PFSK-1 (cell line): ENCODE results near the gene SHF.

Experiments used
- FOXP2 ChIP-seq: optimal IDR thresholded peaks from 2 replicates; pipeline ENCODE3; 2011; ENCODE audit warnings: borderline replicate concordance, control low read depth, inconsistent platforms; ENCODE audit not compliant: insufficient read depth; ENCODE audit errors: extremely low read length, extremely low read depth
- POLR2AphosphoS5 ChIP-seq: IDR thresholded peaks from 2 replicates; pipeline ENCODE4 v1.6.1; 2012; ENCODE audit warnings: low read depth, mild to moderate bottlenecking, control low read depth, low read length, moderate library complexity
- SIN3A ChIP-seq: IDR thresholded peaks from 2 replicates; pipeline ENCODE4 v1.6.1; 2012; ENCODE audit warnings: mild to moderate bottlenecking, low read length, moderate library complexity, borderline replicate concordance; ENCODE audit not compliant: insufficient read depth
- TAF1 ChIP-seq: IDR thresholded peaks from 2 replicates; pipeline ENCODE4 v1.6.1; 2012; ENCODE audit warnings: low read length, control low read depth, borderline replicate concordance; ENCODE audit not compliant: insufficient read depth
- TF ChIP-seq, protein P1 (sequence below), 2 experiments: IDR thresholded peaks; 2 replicates each; pipeline versions ENCODE4 v1.6.1 to v1.8.0; 2011 to 2012; ENCODE audit warnings: low read depth in 2 of 2, low read length in 2 of 2, control low read depth in 1 of 2, inconsistent platforms in 1 of 2, mild to moderate bottlenecking in 1 of 2, moderate library complexity in 1 of 2; ENCODE audit not compliant: insufficient read depth in 1 of 2

The SHF gene

DNA sequence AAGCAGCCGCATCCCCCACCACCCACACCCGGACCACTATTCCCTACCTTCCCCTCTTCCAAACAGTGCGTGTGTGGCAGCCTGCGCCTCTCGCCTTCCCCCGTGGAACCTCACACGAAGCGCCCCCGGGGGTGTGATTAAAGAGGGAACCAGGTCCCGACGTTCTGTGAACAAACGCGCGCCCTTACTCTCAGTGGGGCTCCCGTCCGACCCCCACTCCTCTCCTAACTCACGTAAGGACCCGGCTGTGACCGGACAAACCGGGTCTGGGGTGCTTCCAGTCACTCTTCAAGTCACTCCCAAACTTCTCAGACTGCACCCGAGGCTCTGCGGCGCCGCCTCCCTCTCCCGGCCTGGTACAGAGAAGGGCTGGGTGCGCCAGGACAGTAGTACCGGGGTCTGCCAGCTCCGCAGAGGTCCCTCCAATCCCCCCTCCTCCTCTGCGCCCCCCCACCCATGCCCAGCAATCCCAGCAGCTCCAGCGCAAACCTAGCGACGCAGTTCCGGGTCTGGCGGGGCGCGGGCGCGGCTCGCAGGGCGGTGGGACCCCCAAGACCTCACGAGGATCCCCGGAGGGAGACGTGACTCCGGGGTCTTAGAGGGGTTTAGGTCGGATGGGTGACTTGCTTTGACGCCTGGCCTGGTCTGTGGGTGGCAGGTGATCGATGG lies 58.7 kb downstream of the SHF start:
- TF ChIP-seq POLR2AphosphoS5 (no peak), SIN3A (no peak), TAF1 (no peak)

DNA sequence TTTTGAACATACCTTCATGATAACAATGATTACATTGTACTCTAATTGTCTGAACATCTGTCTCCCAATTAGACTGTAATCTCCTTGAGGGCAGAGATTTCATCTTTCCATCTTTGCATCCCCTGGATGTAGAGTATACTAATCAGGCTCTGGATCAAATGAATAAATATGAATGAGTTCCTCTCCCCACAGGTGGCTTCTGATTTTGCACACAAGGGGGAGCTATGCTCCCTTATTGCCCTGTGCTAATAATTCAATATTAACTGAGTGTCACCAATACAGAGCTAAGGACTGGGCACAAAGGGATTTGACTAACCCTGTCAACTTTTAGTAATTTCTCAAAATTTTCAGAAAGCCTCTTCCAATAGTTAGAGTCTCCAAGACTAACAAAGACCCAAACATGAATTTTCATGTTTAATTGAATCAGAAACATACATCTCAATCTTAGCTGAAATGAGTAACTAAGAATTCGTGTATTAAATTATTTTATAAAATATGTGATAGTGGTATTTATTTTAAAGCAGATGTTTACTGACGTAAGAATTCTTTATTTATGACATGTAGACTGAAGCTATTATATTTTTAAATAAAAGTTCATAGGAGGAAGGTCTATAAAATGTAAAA lies 61.1 kb downstream of the SHF start:
- TF ChIP-seq, protein P1, sequence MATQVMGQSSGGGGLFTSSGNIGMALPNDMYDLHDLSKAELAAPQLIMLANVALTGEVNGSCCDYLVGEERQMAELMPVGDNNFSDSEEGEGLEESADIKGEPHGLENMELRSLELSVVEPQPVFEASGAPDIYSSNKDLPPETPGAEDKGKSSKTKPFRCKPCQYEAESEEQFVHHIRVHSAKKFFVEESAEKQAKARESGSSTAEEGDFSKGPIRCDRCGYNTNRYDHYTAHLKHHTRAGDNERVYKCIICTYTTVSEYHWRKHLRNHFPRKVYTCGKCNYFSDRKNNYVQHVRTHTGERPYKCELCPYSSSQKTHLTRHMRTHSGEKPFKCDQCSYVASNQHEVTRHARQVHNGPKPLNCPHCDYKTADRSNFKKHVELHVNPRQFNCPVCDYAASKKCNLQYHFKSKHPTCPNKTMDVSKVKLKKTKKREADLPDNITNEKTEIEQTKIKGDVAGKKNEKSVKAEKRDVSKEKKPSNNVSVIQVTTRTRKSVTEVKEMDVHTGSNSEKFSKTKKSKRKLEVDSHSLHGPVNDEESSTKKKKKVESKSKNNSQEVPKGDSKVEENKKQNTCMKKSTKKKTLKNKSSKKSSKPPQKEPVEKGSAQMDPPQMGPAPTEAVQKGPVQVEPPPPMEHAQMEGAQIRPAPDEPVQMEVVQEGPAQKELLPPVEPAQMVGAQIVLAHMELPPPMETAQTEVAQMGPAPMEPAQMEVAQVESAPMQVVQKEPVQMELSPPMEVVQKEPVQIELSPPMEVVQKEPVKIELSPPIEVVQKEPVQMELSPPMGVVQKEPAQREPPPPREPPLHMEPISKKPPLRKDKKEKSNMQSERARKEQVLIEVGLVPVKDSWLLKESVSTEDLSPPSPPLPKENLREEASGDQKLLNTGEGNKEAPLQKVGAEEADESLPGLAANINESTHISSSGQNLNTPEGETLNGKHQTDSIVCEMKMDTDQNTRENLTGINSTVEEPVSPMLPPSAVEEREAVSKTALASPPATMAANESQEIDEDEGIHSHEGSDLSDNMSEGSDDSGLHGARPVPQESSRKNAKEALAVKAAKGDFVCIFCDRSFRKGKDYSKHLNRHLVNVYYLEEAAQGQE (IDR thresholded peaks at IDR 0.05; ENCODE audit: insufficient read depth in 1 of 2, low read depth in 2 of 2, low read length in 2 of 2): no peak
- TF ChIP-seq POLR2AphosphoS5 (no peak), SIN3A (no peak), FOXP2 (no peak), TAF1 (no peak)

DNA sequence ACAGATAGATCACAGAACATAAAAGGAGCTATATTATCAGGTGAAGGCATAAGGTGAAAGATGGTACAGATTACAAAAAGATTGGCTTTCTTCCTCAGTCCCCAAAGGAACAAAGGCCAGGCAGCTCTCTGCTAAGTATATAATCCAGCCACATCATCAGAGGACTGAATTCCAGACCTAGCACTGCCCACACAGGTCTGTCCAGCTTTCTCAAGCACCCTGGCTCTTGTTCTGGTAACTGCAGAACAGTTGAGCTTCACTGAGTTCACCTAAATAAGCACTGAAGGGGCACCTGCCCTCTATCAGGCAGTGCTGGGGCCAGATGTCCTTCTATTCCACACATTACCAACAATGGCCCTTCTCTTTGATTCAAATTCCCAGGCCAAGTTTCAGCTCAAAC lies 64.4 kb downstream of the SHF start:
- TF ChIP-seq, protein P1 (IDR thresholded peaks at IDR 0.05; ENCODE audit: insufficient read depth in 1 of 2, low read depth in 2 of 2, low read length in 2 of 2): no peak
- TF ChIP-seq SIN3A (no peak), FOXP2 (no peak), POLR2AphosphoS5 (no peak), TAF1 (no peak)

DNA sequence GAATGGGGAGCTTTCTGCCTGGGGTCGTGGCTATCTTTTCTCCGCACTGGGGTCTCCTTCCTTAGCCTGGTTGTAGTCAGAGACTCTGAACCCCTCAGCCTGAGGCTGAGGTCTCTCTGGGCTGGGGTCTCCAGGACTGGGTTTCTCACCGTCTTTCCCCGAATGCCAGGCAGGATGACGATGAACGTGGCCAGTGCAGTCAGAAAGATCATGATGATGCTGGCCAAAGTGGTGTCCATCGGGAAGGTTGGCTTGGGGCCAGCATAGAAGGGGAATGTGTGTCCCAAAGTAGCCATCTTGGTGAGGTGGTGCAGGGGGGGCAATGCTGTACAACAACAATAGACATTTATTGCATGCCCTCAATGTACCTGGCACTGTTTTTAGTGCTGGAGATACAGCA lies 65.0 kb downstream of the SHF start:
- TF ChIP-seq POLR2AphosphoS5 (no peak), SIN3A (no peak), FOXP2 (no peak), TAF1 (no peak)
- TF ChIP-seq, protein P1 (IDR thresholded peaks at IDR 0.05; ENCODE audit: insufficient read depth in 1 of 2, low read depth in 2 of 2, low read length in 2 of 2): no peak

DNA sequence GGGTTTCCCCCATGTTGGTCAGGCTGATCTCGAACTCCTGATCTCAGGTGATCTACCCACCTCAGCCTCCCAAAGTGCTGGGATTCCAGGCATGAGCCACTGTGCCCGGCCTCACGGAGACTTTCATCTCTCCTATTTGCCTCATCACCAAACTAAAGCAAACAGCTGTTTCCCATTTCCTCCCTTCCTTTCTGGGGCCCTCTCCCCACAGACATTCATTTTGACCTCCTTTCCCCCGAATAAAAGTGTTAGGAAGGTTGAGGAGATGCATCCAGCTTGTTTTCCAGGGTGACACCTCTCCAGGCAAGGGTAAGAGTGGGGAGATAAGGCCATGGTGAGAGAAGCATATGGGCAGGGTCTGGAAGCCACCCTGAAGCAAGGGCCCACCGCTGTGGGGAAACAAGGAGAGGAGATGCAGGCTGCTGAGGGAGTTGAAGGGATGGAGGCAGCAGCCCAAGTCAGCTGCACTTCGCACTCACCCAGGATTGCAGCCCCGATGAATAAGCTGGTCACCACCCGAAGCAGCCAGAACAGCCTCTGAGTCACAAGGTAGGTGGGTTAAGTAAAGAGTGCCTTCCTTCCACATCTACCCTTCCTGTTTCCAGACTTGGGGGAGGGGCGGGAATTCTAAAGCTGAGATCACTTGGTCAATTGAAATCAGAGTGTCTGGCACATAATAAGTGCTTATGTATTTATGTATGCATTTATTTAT lies 65.9 kb downstream of the SHF start:
- TF ChIP-seq, protein P1 (IDR thresholded peaks at IDR 0.05; ENCODE audit: insufficient read depth in 1 of 2, low read depth in 2 of 2, low read length in 2 of 2): no peak
- no peak for TF ChIP-seq SIN3A
- no peak for TF ChIP-seq TAF1
